Epithelial cell of prostate (primary cell): ENCODE measurements around the gene RAB31.
"Not testable (repeated sequence)": the region's sequence is repeated elsewhere in the genome, so short reads cannot be mapped to it uniquely, and the experiment has no call there.

Experiments
- DNase-seq: peaks from one replicate; pipeline ENCODE4 v3.0.0-alpha.2; 2011; ENCODE audit warnings: low read depth, low spot score
- H3K27ac ChIP-seq: fragments of 450-650 bp; 2 replicates; pipeline ENCODE4 v1.5.1; 2017; ENCODE audit warnings: mild to moderate bottlenecking

RAB31 gene

GRCh38 chr18:9851511-9851910, 143.4 kb downstream of the RAB31 start:
- H3K27ac ChIP-seq = peak overlapping the region; percentile 38

GRCh38 chr18:9852266-9853081, 144.4 kb downstream of the RAB31 start:
- DNase-seq = no peak
- H3K27ac ChIP-seq = peak overlapping the region; percentile 38

More at GRCh38 chr18:9851511-9851910, 143.4 kb downstream of the RAB31 start:
- DNase-seq = no peak

- H3K27ac ChIP-seq = no peak overlapping the region
- DNase-seq = no peak
Measured at GRCh38 chr18:9854801-9855676, 146.9 kb downstream of the RAB31 start.

- no peak for DNase-seq
- H3K27ac ChIP-seq = no peak overlapping the region
Measured at GRCh38 chr18:9855681-9856080, 147.6 kb downstream of the RAB31 start.

- DNase-seq = no peak
Measured at GRCh38 chr18:9856092-9856491, 148.0 kb downstream of the RAB31 start.

GRCh38 chr18:9857479-9857998, 149.4 kb downstream of the RAB31 start:
- H3K27ac ChIP-seq, DNase-seq: not testable (repeated sequence)

More at GRCh38 chr18:9856092-9856491, 148.0 kb downstream of the RAB31 start:
- H3K27ac ChIP-seq = no peak overlapping the region

- H3K27ac ChIP-seq = no peak overlapping the region
- DNase-seq = no peak
Measured at GRCh38 chr18:9858642-9859041, 150.5 kb downstream of the RAB31 start.

GRCh38 chr18:9859232-9859631, 151.1 kb downstream of the RAB31 start:
- H3K27ac ChIP-seq = no peak overlapping the region
- DNase-seq = no peak

GRCh38 chr18:9860682-9861081, 152.6 kb downstream of the RAB31 start:
- no peak for DNase-seq
- no peak overlapping the region for H3K27ac ChIP-seq

GRCh38 chr18:9861157-9861556, 153.1 kb downstream of the RAB31 start:
- DNase-seq = no peak

GRCh38 chr18:9861933-9862332, 153.8 kb downstream of the RAB31 start:
- H3K27ac ChIP-seq = no peak overlapping the region

More at GRCh38 chr18:9861157-9861556, 153.1 kb downstream of the RAB31 start:
- H3K27ac ChIP-seq = no peak overlapping the region

GRCh38 chr18:9862686-9863085, 154.6 kb downstream of the RAB31 start:
- H3K27ac ChIP-seq = no peak overlapping the region
- DNase-seq = no peak

More at GRCh38 chr18:9861933-9862332, 153.8 kb downstream of the RAB31 start:
- no peak for DNase-seq

- DNase-seq = no peak
- H3K27ac ChIP-seq = no peak overlapping the region
Measured at GRCh38 chr18:9863282-9863681, 155.2 kb downstream of the RAB31 start.

- DNase-seq = no peak
- no peak overlapping the region for H3K27ac ChIP-seq
Measured at GRCh38 chr18:9865764-9866490, 157.8 kb downstream of the RAB31 start.

GRCh38 chr18:9866627-9867026, 158.5 kb downstream of the RAB31 start:
- DNase-seq = no peak
- peak overlapping the region; percentile 73 for H3K27ac ChIP-seq

- no peak for DNase-seq
- peak overlapping the region; percentile 73 for H3K27ac ChIP-seq
Measured at GRCh38 chr18:9867071-9867594, 159.0 kb downstream of the RAB31 start.

- H3K27ac ChIP-seq = peak overlapping the region; percentile 73
- no peak for DNase-seq
Measured at GRCh38 chr18:9868857-9869714, 161.0 kb downstream of the RAB31 start.

- DNase-seq = no peak
- H3K27ac ChIP-seq = peak overlapping the region; percentile 73
Measured at GRCh38 chr18:9869715-9870430, 161.8 kb downstream of the RAB31 start.
